HepG2 (cell line): Measurements from ENCODE around the gene R3HDM4. TPM values are rescaled to one million over a fixed set of nuclear protein-coding genes. Genes with fewer than 3 reads are reported as not detected.

Experiments used
- AGO2 ChIP-seq: fragments of 200-400 bp; formaldehyde crosslinking; optimal IDR thresholded peaks from 2 replicates; pipeline ENCODE3; 2017; ENCODE audit warnings: mild to moderate bottlenecking, low read depth, low read length, moderate library complexity
- DMAP1 ChIP-seq: IDR thresholded peaks from 2 replicates; pipeline ENCODE4 v1.6.1; 2016
- JARID2 ChIP-seq: sonication (generic); formaldehyde crosslinking; IDR thresholded peaks from 2 replicates; pipeline ENCODE4 v1.8.1; 2023; ENCODE audit warnings: missing genetic modification reagents, inconsistent platforms; ENCODE audit not compliant: insufficient replicate concordance
- KDM4B ChIP-seq: sonication (generic); formaldehyde crosslinking; IDR thresholded peaks from 2 replicates; pipeline ENCODE4 v1.4.0; 2020; ENCODE audit warnings: missing genetic modification reagents
- NR3C1 ChIP-seq: sonication (generic); formaldehyde crosslinking; IDR thresholded peaks from 2 replicates; pipeline ENCODE4 v1.4.0; 2020; ENCODE audit warnings: missing genetic modification reagents
- SETDB1 ChIP-seq: sonication (generic); formaldehyde crosslinking; IDR thresholded peaks from 2 replicates; pipeline ENCODE4 v1.5.1; 2020; ENCODE audit warnings: missing genetic modification reagents, mild to moderate bottlenecking, borderline replicate concordance
- TAF15 ChIP-seq: fragments of 200-400 bp; formaldehyde crosslinking; IDR thresholded peaks from one replicate; pipeline ENCODE4 v1.6.1; 2018; ENCODE audit warnings: mild to moderate bottlenecking, low read depth, low read length; ENCODE audit not compliant: poor library complexity, severe bottlenecking
- ZBTB39 ChIP-seq: sonication (generic); formaldehyde crosslinking; IDR thresholded peaks from 2 replicates; pipeline ENCODE4 v1.5.0; 2020; ENCODE audit warnings: missing genetic modification reagents
- ZNF512 ChIP-seq: sonication (generic); formaldehyde crosslinking; IDR thresholded peaks from 2 replicates; pipeline ENCODE4 v1.4.0; 2020; ENCODE audit warnings: mild to moderate bottlenecking, missing genetic modification reagents
- ZNF543 ChIP-seq: sonication (generic); formaldehyde crosslinking; IDR thresholded peaks from 2 replicates; pipeline ENCODE4 v1.4.0; 2020; ENCODE audit warnings: mild to moderate bottlenecking, missing genetic modification reagents
- polyA plus RNA-seq, 8 experiments: library from polyadenylated mRNA; depleted of rRNA in 3 of 8; stranded (reverse) in 7 of 8; unstranded in 1 of 8; fragments of >200 nt; fragmentation: Illumina TruSeq in 4 of 8; extraction: Trizol in 4 of 8; gene quantifications; 2 replicates each; pipeline versions ENCODE4 v1.2.1 to v1.2.3, GENCODE V29; 2011 to 2016; ENCODE audit warnings: low read depth in 4 of 8, missing spikeins in 1 of 8, mixed read lengths in 1 of 8; ENCODE audit not compliant: insufficient read depth in 1 of 8
- total RNA-seq, 5 experiments: library from RNA; depleted of rRNA; stranded (reverse); fragments of >200 nt; fragmentation: Illumina TruSeq; extraction: Trizol; gene quantifications; 2 replicates each; pipeline ENCODE4 v1.2.3, GENCODE V29; 2016; ENCODE audit warnings: low read depth in 1 of 5
- TF ChIP-seq, protein P1 (sequence below): IDR thresholded peaks from 2 replicates; pipeline ENCODE4 v1.6.1; 2016
- TF ChIP-seq, protein P2 (sequence below): IDR thresholded peaks from 2 replicates; pipeline ENCODE4 v1.6.1; 2016; ENCODE audit warnings: low read depth
- TF ChIP-seq, protein P3 (sequence below): sonication (generic); formaldehyde crosslinking; IDR thresholded peaks from 2 replicates; pipeline ENCODE4 v1.5.0; 2020; ENCODE audit warnings: mild to moderate bottlenecking, missing genetic modification reagents, borderline replicate concordance
- TF ChIP-seq, protein P4 (sequence below): sonication (generic); formaldehyde crosslinking; IDR thresholded peaks from 2 replicates; pipeline ENCODE4 v1.5.0; 2020; ENCODE audit warnings: missing genetic modification reagents

R3HDM4 gene
- total and polyA plus RNA-seq, 2 of the 13 experiments (the other 11 are each of a cell fraction or from before 2014, with no cell fraction given) = 26.2 to 26.9 TPM

GRCh38 chr19:934865-935479 lies 22.0 kb upstream of the R3HDM4 start (continued):
- TF ChIP-seq NR3C1 (CRISPR knock-in tag) = no peak
- no peak for TF ChIP-seq ZBTB39 (CRISPR knock-in tag)
- peak; percentile 72 for TF ChIP-seq TAF15
- TF ChIP-seq, protein P1, sequence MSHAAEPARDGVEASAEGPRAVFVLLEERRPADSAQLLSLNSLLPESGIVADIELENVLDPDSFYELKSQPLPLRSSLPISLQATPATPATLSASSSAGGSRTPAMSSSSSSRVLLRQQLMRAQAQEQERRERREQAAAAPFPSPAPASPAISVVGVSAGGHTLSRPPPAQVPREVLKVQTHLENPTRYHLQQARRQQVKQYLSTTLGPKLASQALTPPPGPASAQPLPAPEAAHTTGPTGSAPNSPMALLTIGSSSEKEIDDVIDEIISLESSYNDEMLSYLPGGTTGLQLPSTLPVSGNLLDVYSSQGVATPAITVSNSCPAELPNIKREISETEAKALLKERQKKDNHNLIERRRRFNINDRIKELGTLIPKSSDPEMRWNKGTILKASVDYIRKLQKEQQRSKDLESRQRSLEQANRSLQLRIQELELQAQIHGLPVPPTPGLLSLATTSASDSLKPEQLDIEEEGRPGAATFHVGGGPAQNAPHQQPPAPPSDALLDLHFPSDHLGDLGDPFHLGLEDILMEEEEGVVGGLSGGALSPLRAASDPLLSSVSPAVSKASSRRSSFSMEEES (CRISPR knock-in tag) = peak; percentile 94
- TF ChIP-seq, protein P2, sequence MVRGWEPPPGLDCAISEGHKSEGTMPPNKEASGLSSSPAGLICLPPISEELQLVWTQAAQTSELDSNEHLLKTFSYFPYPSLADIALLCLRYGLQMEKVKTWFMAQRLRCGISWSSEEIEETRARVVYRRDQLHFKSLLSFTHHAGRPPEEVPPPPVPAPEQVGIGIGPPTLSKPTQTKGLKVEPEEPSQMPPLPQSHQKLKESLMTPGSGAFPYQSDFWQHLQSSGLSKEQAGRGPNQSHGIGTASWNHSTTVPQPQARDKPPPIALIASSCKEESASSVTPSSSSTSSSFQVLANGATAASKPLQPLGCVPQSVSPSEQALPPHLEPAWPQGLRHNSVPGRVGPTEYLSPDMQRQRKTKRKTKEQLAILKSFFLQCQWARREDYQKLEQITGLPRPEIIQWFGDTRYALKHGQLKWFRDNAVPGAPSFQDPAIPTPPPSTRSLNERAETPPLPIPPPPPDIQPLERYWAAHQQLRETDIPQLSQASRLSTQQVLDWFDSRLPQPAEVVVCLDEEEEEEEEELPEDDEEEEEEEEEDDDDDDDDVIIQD (CRISPR knock-in tag) = peak; percentile 40; the same call in 1 of the 2 replicates
- peak; percentile 60; the same call in 1 of the 2 replicates for TF ChIP-seq ZNF543 (CRISPR knock-in tag)
- TF ChIP-seq, protein P3, sequence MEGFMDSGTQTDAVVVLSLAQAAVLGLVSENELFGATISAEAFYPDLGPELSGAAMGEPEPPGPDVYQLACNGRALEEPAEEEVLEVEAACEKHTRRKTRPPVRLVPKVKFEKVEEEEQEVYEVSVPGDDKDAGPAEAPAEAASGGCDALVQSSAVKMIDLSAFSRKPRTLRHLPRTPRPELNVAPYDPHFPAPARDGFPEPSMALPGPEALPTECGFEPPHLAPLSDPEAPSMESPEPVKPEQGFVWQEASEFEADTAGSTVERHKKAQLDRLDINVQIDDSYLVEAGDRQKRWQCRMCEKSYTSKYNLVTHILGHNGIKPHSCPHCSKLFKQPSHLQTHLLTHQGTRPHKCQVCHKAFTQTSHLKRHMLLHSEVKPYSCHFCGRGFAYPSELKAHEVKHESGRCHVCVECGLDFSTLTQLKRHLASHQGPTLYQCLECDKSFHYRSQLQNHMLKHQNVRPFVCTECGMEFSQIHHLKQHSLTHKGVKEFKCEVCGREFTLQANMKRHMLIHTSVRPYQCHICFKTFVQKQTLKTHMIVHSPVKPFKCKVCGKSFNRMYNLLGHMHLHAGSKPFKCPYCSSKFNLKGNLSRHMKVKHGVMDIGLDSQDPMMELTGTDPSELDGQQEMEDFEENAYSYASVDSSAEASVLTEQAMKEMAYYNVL (CRISPR knock-in tag) = peak; percentile 53; the same call in 1 of the 2 replicates
- TF ChIP-seq KDM4B (CRISPR knock-in tag) = peak; percentile 98
- no peak for TF ChIP-seq ZNF512
- TF ChIP-seq AGO2 = peak; percentile 49
- TF ChIP-seq JARID2 (CRISPR knock-in tag) = no peak
- no peak for TF ChIP-seq SETDB1
- TF ChIP-seq, protein P4, sequence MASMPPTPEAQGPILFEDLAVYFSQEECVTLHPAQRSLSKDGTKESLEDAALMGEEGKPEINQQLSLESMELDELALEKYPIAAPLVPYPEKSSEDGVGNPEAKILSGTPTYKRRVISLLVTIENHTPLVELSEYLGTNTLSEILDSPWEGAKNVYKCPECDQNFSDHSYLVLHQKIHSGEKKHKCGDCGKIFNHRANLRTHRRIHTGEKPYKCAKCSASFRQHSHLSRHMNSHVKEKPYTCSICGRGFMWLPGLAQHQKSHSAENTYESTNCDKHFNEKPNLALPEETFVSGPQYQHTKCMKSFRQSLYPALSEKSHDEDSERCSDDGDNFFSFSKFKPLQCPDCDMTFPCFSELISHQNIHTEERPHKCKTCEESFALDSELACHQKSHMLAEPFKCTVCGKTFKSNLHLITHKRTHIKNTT (CRISPR knock-in tag) = no peak
- peak; percentile 83; the same call in 1 of the 2 replicates for TF ChIP-seq DMAP1 (CRISPR knock-in tag)
